Measurements from ENCODE around the gene CNGA3. TPM values are rescaled to one million over a fixed set of nuclear protein-coding genes. Genes with fewer than 3 reads are reported as not detected.

CNGA3 gene
- total and polyA plus RNA-seq, 10 of the 15 experiments (the other 5 are each of a cell fraction or from before 2014, with no cell fraction given), result not detected

DNA sequence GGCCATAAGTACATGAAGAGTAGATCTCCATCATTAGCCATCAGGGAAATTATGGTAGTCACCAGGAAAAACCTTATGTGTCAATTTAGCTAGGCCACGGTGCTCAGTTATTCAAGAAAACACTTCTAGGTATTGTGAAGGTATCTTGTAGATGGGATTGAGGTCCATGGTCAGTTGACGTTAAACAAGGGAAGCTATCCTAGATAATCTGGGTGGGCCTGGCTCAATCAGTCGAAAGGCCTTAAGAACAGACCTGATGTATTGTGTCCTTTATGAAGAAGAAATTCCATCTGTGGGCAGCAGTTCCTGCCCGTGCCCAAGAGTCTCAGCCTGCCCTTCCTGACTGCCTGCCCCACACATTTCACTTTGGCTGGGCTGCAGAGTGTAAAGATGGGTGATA lies 16.7 kb upstream of the CNGA3 start (continued):
- TF ChIP-seq, protein P1, sequence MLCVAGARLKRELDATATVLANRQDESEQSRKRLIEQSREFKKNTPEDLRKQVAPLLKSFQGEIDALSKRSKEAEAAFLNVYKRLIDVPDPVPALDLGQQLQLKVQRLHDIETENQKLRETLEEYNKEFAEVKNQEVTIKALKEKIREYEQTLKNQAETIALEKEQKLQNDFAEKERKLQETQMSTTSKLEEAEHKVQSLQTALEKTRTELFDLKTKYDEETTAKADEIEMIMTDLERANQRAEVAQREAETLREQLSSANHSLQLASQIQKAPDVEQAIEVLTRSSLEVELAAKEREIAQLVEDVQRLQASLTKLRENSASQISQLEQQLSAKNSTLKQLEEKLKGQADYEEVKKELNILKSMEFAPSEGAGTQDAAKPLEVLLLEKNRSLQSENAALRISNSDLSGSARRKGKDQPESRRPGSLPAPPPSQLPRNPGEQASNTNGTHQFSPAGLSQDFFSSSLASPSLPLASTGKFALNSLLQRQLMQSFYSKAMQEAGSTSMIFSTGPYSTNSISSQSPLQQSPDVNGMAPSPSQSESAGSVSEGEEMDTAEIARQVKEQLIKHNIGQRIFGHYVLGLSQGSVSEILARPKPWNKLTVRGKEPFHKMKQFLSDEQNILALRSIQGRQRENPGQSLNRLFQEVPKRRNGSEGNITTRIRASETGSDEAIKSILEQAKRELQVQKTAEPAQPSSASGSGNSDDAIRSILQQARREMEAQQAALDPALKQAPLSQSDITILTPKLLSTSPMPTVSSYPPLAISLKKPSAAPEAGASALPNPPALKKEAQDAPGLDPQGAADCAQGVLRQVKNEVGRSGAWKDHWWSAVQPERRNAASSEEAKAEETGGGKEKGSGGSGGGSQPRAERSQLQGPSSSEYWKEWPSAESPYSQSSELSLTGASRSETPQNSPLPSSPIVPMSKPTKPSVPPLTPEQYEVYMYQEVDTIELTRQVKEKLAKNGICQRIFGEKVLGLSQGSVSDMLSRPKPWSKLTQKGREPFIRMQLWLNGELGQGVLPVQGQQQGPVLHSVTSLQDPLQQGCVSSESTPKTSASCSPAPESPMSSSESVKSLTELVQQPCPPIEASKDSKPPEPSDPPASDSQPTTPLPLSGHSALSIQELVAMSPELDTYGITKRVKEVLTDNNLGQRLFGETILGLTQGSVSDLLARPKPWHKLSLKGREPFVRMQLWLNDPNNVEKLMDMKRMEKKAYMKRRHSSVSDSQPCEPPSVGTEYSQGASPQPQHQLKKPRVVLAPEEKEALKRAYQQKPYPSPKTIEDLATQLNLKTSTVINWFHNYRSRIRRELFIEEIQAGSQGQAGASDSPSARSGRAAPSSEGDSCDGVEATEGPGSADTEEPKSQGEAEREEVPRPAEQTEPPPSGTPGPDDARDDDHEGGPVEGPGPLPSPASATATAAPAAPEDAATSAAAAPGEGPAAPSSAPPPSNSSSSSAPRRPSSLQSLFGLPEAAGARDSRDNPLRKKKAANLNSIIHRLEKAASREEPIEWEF (IDR thresholded peaks at IDR 0.05; ENCODE audit: insufficient replicate concordance, low read depth, low read length), result no peak
- TF ChIP-seq TCF12 (IDR thresholded peaks at IDR 0.05; ENCODE audit: low read depth, low read length), result no peak
- TF ChIP-seq, protein P2, sequence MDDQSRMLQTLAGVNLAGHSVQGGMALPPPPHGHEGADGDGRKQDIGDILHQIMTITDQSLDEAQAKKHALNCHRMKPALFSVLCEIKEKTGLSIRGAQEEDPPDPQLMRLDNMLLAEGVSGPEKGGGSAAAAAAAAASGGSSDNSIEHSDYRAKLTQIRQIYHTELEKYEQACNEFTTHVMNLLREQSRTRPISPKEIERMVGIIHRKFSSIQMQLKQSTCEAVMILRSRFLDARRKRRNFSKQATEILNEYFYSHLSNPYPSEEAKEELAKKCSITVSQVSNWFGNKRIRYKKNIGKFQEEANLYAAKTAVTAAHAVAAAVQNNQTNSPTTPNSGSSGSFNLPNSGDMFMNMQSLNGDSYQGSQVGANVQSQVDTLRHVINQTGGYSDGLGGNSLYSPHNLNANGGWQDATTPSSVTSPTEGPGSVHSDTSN (IDR thresholded peaks at IDR 0.05; ENCODE audit: insufficient replicate concordance, low read depth, low read length), result no peak

DNA sequence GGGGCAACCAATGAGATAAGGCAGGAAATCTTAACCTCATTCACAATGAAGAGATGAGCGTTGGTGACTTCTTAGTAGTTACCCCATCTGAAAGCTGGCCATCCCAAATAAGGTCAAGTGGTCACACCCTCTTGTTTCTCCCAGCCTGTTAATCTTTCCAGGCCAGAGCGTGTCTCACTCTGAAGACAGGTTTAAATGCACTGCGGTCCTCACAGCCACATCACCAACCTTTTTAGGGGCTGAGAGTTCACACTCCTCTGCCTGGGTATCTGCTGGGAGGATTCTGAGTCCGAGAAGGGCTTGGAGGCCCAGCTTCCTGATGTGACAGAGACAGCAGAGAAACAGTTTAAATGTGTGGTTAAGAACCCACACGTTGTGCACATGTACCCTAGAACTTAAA lies 13.3 kb upstream of the CNGA3 start:
- no peak for ATAC-seq
- H2AFZ ChIP-seq (ENCODE audit: control insufficient read depth, low read depth, low read length), result no peak overlapping the region
- no peak for FAIRE-seq
- no peak overlapping the region for H3K27ac ChIP-seq (ENCODE audit: control insufficient read depth, insufficient read depth)
- no peaks in the 10 kb centered on the region for H3K9me3 ChIP-seq (replicated peaks; ENCODE audit: control insufficient read depth, insufficient read depth, low read length)
- ChIA-PET SMC1A (ENCODE audit: uncharacterized antibody, unreplicated experiment) (no interaction called here), RAD21 (ENCODE audit: unreplicated experiment) (no interaction called here), CTCF (no interaction called here), POLR2A (no interaction called here)
- H3K4me3 ChIP-seq, result no peak overlapping the region
- 55% methylated on average over 5 of the region's 5 CpGs for WGBS (ENCODE audit: insufficient coverage, insufficient replicate concordance, low lambda C conversion rate, missing lambda C conversion rate)
- H3K36me3 ChIP-seq (ENCODE audit: control insufficient read depth in 2 of 2, insufficient read depth in 2 of 2, low read length in 1 of 2), result no peaks in the 10 kb centered on the region
- DNase-seq (ENCODE audit: low read depth, low spot score), result no peak
- BruUV-seq (replicated peaks), result no TSS peak
- H3K4me1 ChIP-seq (ENCODE audit: control insufficient read depth, insufficient read depth, low read length), result no peaks in the 10 kb centered on the region
- H3K9ac ChIP-seq (ENCODE audit: control insufficient read depth, insufficient read depth, low read length), result no peak overlapping the region
- in situ Hi-C loops (cut with MboI) (no loop called here), intact Hi-C loops (cut with micrococcal nuclease; ENCODE audit: unreplicated experiment) (no loop called here)
- H4K20me1 ChIP-seq (ENCODE audit: control insufficient read depth, insufficient read depth), result no peaks in the 10 kb centered on the region
- H3K27me3 ChIP-seq (replicated peaks in 1 of 2; ENCODE audit: control insufficient read depth in 2 of 2, insufficient read depth in 2 of 2, low read length in 1 of 2), result peaks cover 2 to 3% of the 10 kb centered on the region in 2 experiments; a peak in 3 of 4 replicates
- H3K4me2 ChIP-seq (ENCODE audit: control insufficient read depth, insufficient read depth), result no peak overlapping the region
- no peak for TF ChIP-seq ZNF217 (IDR thresholded peaks at IDR 0.05)
- no peaks in the 10 kb centered on the region for H3K79me2 ChIP-seq (ENCODE audit: control insufficient read depth, insufficient read depth, low read length)
